GM12878 (cell line): ENCODE data around the gene CPEB1. TPM values are rescaled to one million over a fixed set of nuclear protein-coding genes. Genes with fewer than 3 reads are reported as not detected.

ENCODE experiments used
- ATAC-seq: fragments of 200-7000 bp; cut with Tn5 transposase; 3 replicates; pipeline ENCODE4 v1.9.1; 2020; ENCODE audit warnings: mild to moderate bottlenecking, moderate library complexity
- BruUV-seq: library from RNA; stranded (reverse); fragments of 400-500 nt; replicated peaks from 2 replicates; lab custom pipeline; 2021; lab: Mats Ljungman, UMichigan
- CTCF ChIA-PET: fragments of 300-600 bp; sonication (Branson Sonifier 250); formaldehyde crosslinking; extraction: SDS; loops from one replicate; lab custom pipeline; 2021; ENCODE audit warnings: inconsistent platforms; lab: Yijun Ruan, JAX
- POLR2A ChIA-PET: fragments of 350-600 bp; formaldehyde crosslinking; extraction: SDS; loops from one replicate; lab custom pipeline; 2021; ENCODE audit warnings: inconsistent platforms; lab: Charles Lee
- RAD21 ChIA-PET: fragments of 300-600 bp; sonication (Branson Sonifier 250); formaldehyde crosslinking; loops from one replicate; lab custom pipeline; 2023; ENCODE audit warnings: antibody characterized with exemption; ENCODE audit not compliant: unreplicated experiment; lab: Charles Lee
- SMC1A ChIA-PET: fragments of 300-600 bp; sonication (Branson Sonifier 250); formaldehyde crosslinking; loops from one replicate; lab custom pipeline; 2023; ENCODE audit not compliant: unreplicated experiment, uncharacterized antibody; lab: Charles Lee
- DNase-seq: peaks from one replicate; pipeline ENCODE4 v3.0.0-alpha.2; 2011; ENCODE audit warnings: low read depth, low spot score
- FAIRE-seq: peaks from 3 replicates; lab custom pipeline; 2011; peaks lifted over from hg19 to GRCh38; lab: Jason Lieb, UNC
- H2AFZ ChIP-seq: 2 replicates; pipeline ENCODE4 v1.6.0; 2011; ENCODE audit warnings: low read depth, low read length, control low read depth; ENCODE audit not compliant: control insufficient read depth
- H3K27ac ChIP-seq: 2 replicates; pipeline ENCODE4 v1.5.1; 2011; ENCODE audit warnings: control low read depth; ENCODE audit not compliant: control insufficient read depth, insufficient read depth
- H3K27me3 ChIP-seq, 2 experiments: replicated peaks in 1 of 2; 2 replicates each; pipeline versions ENCODE4 v1.6.0 to v1.6.1; 2011; ENCODE audit warnings: low read length in 1 of 2; ENCODE audit not compliant: control insufficient read depth in 2 of 2, insufficient read depth in 2 of 2
- H3K36me3 ChIP-seq, 2 experiments: 2 replicates each; pipeline ENCODE4 v1.5.1; 2011; ENCODE audit warnings: low read length in 1 of 2; ENCODE audit not compliant: control insufficient read depth in 2 of 2, insufficient read depth in 2 of 2
- H3K4me1 ChIP-seq: 2 replicates; pipeline ENCODE4 v1.6.1; 2011; ENCODE audit warnings: mild to moderate bottlenecking, low read length, moderate library complexity, mixed read lengths; ENCODE audit not compliant: control insufficient read depth, insufficient read depth
- H3K4me2 ChIP-seq: 2 replicates; pipeline ENCODE4 v1.6.0; 2011; ENCODE audit warnings: control low read depth; ENCODE audit not compliant: control insufficient read depth, insufficient read depth
- H3K4me3 ChIP-seq: fragments of 200-600 bp; sonication (generic); 2 replicates; pipeline ENCODE4 v1.5.1; 2016
- H3K79me2 ChIP-seq: 2 replicates; pipeline ENCODE4 v1.6.0; 2011; ENCODE audit warnings: low read length; ENCODE audit not compliant: control insufficient read depth, insufficient read depth
- H3K9ac ChIP-seq: 2 replicates; pipeline ENCODE4 v1.8.0; 2011; ENCODE audit warnings: low read length, control low read depth, mixed read lengths; ENCODE audit not compliant: control insufficient read depth, insufficient read depth
- H3K9me3 ChIP-seq: replicated peaks from 3 replicates; pipeline ENCODE4 v1.5.1; 2011; ENCODE audit warnings: mild to moderate bottlenecking, low read length; ENCODE audit not compliant: control insufficient read depth, insufficient read depth
- H4K20me1 ChIP-seq: 2 replicates; pipeline ENCODE4 v1.6.0; 2011; ENCODE audit not compliant: control insufficient read depth, insufficient read depth
- FOXK2 ChIP-seq: fragments of 450-650 bp; IDR thresholded peaks from 2 replicates; pipeline ENCODE4 v1.6.1; 2017; ENCODE audit warnings: mild to moderate bottlenecking, moderate library complexity
- NFYA ChIP-seq: IDR thresholded peaks from 2 replicates; pipeline ENCODE4 v1.6.1; 2011; ENCODE audit warnings: low read depth, mild to moderate bottlenecking, low read length, improper control_type of control experiment, borderline replicate concordance
- SRF ChIP-seq, 2 experiments: IDR thresholded peaks; 2 replicates each; pipeline ENCODE4 v1.6.1; 2011; ENCODE audit warnings: low read depth in 2 of 2, low read length in 2 of 2, mild to moderate bottlenecking in 1 of 2, moderate library complexity in 1 of 2
- TBL1XR1 ChIP-seq: IDR thresholded peaks from 2 replicates; pipeline ENCODE4 v1.6.1; 2012; ENCODE audit warnings: low read depth, low read length, improper control_type of control experiment
- YY1 ChIP-seq: IDR thresholded peaks from 2 replicates; pipeline ENCODE4 v1.6.1; 2011; ENCODE audit warnings: low read depth, mild to moderate bottlenecking, low read length
- WGBS: methylation state at CpG from one replicate; pipeline ENCODE4 v1.1.6; 2016; ENCODE audit warnings: low lambda C conversion rate; ENCODE audit not compliant: insufficient replicate concordance, insufficient coverage; ENCODE audit errors: missing lambda C conversion rate; 5-methylcytosine and 5-hydroxymethylcytosine counted together
- in situ Hi-C: fragments of 300-500 bp; cut with MboI; formaldehyde crosslinking; loops from 9 replicates; pipeline ENCODE4 v1.14.3; 2018; ENCODE audit warnings: mixed read lengths
- intact Hi-C: fragments of 100-400 bp; cut with micrococcal nuclease; formaldehyde crosslinking; loops from one replicate; pipeline ENCODE4 v1.14.2; 2022; ENCODE audit not compliant: unreplicated experiment
- polyA plus RNA-seq, 11 experiments: library from polyadenylated mRNA; depleted of rRNA in 4 of 11; unstranded in 6 of 11; stranded (reverse) in 5 of 11; fragments of >200 nt; fragmentation: Nextera tagmentation in 4 of 11; fragmentation: Illumina TruSeq in 1 of 11; extraction: Ambion mirVana in 4 of 11; extraction: Trizol in 1 of 11; gene quantifications; 1 replicate in 1 of 11; 2 replicates in 10 of 11; pipeline versions ENCODE4 v1.2.1 to v1.2.3, GENCODE V29; 2011 to 2016; ENCODE audit warnings: inconsistent platforms in 2 of 11, missing spikeins in 2 of 11, low read depth in 1 of 11
- total RNA-seq, 4 experiments: library from RNA; depleted of rRNA in 3 of 4; stranded (reverse); fragments of >200 nt in 3 of 4; fragmentation: Illumina TruSeq in 1 of 4; extraction: Trizol in 1 of 4; gene quantifications; 2 replicates each; pipeline versions ENCODE4 v1.2.1 to v1.2.3, GENCODE V29; 2013 to 2021
- TF ChIP-seq, protein P1 (sequence below): IDR thresholded peaks from 2 replicates; pipeline ENCODE4 v1.6.1; 2012; ENCODE audit warnings: low read depth, low read length, improper control_type of control experiment

Gene CPEB1
- total and polyA plus RNA-seq, 10 of the 15 experiments (the other 5 are each of a cell fraction or from before 2014, with no cell fraction given), result 0.05 to 1.1 (median 0.46) TPM

DNA sequence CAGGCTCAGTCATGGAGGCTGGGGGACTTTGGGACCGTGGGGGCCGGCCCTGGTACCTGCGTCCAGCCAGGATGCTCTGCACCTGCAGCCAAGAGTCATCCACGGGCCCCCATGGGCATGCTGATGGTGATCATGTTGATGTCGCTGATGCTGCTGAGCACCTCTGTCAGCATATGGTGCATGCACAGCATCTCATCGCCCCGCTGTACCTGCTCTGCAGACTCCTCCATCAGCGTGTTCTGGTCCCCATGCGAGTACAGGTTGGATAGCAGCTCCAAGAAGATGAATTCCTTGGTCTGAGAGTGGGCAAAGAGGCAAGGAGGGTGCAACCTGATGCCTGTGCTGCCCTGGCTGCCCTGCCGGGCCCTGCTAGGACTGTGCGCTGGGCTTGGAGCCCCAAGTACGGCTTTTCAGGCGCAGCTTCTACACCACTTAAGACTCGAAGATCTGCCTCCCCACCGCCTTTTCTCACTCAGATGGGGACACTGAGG is 114.1 kb downstream of the CPEB1 start:
- peaks cover 20% of the 10 kb centered on the region for H3K79me2 ChIP-seq
- H3K4me3 ChIP-seq, result no peak overlapping the region
- no peaks in the 10 kb centered on the region for H3K9me3 ChIP-seq
- intact Hi-C loops, result loop anchor here (10.0 kb wide), 2 partner anchors 302 to 672 kb away; partner anchors contain the start of gene HDGFL3
- no peaks in the 10 kb centered on the region for H3K27me3 ChIP-seq
- TF ChIP-seq, protein P1, sequence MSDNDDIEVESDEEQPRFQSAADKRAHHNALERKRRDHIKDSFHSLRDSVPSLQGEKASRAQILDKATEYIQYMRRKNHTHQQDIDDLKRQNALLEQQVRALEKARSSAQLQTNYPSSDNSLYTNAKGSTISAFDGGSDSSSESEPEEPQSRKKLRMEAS, result no peak
- TF ChIP-seq YY1 (no peak), NFYA (no peak), FOXK2 (no peak), TBL1XR1 (no peak), SRF (IDR thresholded peaks at IDR 0.05; ENCODE audit: low read depth in 2 of 2, low read length in 2 of 2) (no peak)
- TF ChIP-seq, all 136 proteins: peak for 0
- H2AFZ ChIP-seq, result no peak overlapping the region
- ATAC-seq, result no peak
- peaks cover 10% of the 10 kb centered on the region for H3K4me1 ChIP-seq
- peaks cover 12% of the 10 kb centered on the region for H4K20me1 ChIP-seq
- ChIA-PET RAD21 (no interaction called here), POLR2A (interaction anchor here (0.5 kb wide), 1 partner anchor 9 kb away, joined by 3 read pairs; no protein-coding TSS in a partner anchor), SMC1A (interaction anchor here (1.3 kb wide), 1 partner anchor 8 kb away, joined by 4 read pairs; the partner anchor contains the start of gene RPS17), CTCF (no interaction called here)
- no peak overlapping the region for H3K27ac ChIP-seq
- H3K9ac ChIP-seq, result no peak overlapping the region
- DNase-seq, result no peak
- H3K36me3 ChIP-seq, result peaks cover 25 to 36% of the 10 kb centered on the region in 2 experiments
- no peak for FAIRE-seq
- no peak overlapping the region for H3K4me2 ChIP-seq
- BruUV-seq, result no TSS peak
- in situ Hi-C loops, result no loop called here
- WGBS, result 81% methylated on average over 15 of the region's 15 CpGs
